DMS 273 treated with DMSO at 0.1 percent for 48 hours (cell line): ENCODE results near the gene SCAND1.
"Not testable (repeated sequence)": the region's sequence is repeated elsewhere in the genome, so short reads cannot be mapped to it uniquely, and the experiment has no call there.

Experiments
- DNase-seq: peaks from one replicate; lab custom pipeline; 2025; lab: John Stamatoyannopoulos, UW

Gene SCAND1

GRCh38 chr20:35959291-35959690 lies 5.0 kb upstream of the SCAND1 start:
- DNase-seq: not testable (repeated sequence)

- no peak for DNase-seq
Measured at GRCh38 chr20:35956616-35957015, 2.3 kb upstream of the SCAND1 start.

DNA sequence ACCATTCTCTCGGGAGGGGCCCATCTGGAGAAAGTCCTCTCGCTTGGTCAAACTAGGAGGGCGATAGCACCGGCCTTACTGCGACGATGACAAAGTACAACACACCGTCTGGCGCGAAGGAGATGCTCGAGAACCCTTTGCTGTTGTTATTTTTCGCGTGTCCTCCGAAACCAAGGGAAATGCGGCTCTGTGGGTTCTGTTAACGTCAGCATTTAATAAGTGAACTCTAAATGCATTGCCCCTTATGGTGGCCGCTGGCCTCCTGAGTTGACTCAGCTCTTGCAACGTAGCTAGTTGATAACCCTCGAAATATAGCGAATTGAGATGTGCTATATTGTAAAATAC lies 577 bp upstream of the SCAND1 start:
- no peak for DNase-seq

DNA sequence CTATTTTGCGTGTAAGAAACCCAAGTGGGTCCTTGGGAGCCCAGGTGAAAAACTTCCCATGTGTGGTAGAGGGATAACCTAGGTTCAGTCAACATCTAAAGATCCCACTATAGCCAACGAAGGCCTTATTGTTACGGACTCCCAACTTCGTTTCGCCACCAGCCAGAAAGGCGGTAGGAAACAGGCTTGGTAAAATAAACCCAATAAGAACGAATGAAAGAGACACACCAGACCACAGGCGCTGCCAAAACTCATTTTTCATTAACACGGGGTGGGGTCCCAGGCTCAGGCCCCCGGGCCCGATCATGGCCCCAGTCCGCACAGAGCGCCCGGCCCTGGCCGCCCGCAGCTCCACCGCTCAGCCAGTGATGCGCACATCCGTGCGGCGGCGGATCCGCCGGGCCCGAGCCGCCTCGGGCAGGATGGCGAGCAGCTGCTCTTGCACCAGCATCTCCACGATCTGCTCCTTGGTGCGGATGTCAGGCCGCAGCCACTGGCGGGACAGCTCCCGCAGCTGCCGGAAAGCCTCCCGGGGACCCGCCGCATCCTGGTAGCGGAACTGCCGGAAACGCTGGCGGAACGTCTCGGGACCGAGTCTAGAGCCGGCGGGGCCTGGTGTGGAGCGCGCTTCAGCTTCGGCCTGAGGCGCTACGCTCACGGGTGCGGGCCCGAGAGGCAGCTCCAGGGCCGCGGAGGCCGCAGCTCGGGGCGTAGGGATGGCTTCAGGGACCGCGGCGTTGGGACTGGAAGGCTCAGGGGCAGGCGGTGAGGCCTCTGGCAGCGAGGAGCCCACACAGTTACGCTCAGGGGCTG lies 709 bp downstream of the SCAND1 start:
- no peak for DNase-seq

- peak; percentile 17 for DNase-seq
Measured at GRCh38 chr20:35952480-35953386, 1.6 kb downstream of the SCAND1 start.

GRCh38 chr20:35952080-35952479 lies 2.2 kb downstream of the SCAND1 start:
- DNase-seq: not testable (repeated sequence)

DNA sequence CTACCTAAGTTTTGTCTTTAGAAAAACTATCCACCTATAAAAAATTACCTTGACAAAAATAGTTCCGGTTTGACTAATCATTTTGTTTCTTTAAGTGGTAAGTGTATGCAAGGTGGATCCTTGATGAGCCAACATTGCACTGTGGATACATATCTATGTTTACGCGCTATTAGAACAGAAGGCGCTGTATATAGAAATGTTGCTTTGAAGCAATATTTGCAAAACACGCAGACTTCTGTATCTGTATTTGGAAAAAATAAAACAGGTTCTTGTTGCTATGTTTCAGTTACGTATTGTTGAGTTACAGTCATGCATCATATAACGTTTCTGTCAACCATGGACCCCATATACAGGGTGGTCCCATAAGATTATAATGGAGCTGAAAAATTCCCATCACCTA lies 4.2 kb downstream of the SCAND1 start:
- no peak for DNase-seq

DNA sequence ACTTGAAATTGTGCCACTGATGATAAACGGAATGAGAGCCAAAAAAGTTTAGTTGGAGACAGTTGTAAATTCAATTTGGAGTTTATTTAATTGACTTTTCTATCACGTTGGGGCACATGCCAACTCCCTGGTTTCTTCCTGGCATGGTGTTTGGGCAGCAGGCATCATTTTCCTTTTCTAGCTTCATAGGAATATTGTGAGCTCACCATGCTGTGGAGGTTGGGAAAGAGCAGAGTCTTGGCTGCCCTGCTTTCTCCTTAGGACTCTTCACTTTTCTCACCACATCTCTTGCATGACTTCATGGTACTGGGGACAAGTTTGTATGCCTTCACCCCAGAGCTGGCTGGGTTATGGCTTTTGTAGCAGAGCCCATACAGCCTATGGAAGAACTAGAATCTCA lies 6.4 kb downstream of the SCAND1 start:
- DNase-seq: no peak

DNA sequence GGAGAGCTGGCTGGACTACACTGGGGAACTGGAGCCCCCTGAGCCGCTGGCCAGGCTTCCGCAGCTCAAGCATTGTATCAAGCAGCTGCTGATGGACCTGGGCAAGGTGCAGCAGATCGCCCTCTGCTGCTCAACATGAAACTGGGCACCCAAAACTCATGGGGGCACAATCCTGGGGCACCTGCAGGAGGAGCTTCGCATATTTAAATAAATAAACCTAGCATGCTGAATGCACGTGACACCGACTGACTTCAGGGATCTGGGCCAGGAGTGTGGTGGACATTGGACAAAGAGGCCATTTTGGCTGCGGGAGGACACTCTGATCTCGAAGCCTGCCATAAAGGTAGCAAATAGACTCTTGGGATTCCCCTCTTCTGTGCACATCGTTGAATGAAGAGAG lies 6.8 kb downstream of the SCAND1 start:
- DNase-seq: no peak

GRCh38 chr20:35942243-35942642 lies 12.1 kb downstream of the SCAND1 start:
- DNase-seq: no peak

DNA sequence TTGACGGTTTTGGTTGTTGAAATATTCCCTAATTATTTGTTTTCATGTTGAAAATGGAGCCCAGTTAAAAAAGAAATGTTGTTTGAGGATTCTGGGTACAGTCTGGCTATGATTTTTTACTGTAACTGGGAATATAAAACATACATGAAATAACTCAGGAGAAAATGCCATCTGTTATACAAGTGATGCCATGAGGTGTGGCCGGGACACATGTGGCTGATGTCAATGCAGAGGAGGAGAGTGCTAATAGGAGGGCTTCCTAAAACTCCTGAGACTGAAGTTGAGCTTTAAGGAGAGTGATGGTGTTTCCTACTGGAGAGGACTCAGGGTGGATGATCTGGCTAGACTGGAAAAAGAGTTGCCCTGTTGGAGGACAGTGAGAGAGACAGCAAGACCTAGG lies 12.7 kb downstream of the SCAND1 start:
- DNase-seq: no peak

- no peak for DNase-seq
Measured at GRCh38 chr20:35939264-35939663, 15.0 kb downstream of the SCAND1 start.

DNA sequence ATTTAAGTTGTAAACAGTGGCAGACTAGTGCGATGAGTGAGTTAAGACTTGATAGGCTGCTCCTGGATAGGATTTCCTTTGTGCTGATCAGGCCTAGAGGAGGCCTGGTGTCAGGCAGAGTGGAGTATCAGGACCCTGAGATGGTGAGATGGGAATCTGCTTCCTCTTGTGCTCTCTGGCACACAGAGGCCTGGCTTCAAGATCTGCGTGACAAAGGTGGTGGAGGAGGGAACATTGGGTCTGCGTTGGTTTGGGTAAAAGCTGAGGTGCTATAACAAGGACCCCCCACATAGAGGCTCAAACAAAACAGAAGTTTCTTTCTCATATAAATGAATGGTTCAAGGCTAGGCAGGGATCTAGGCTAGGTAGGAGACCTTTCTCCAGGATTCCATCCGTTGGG lies 20.3 kb downstream of the SCAND1 start:
- DNase-seq: no peak

GRCh38 chr20:35929301-35929700 lies 25.0 kb downstream of the SCAND1 start:
- no peak for DNase-seq

- no peak for DNase-seq
Measured at GRCh38 chr20:35920523-35920922, 33.8 kb downstream of the SCAND1 start.

DNA sequence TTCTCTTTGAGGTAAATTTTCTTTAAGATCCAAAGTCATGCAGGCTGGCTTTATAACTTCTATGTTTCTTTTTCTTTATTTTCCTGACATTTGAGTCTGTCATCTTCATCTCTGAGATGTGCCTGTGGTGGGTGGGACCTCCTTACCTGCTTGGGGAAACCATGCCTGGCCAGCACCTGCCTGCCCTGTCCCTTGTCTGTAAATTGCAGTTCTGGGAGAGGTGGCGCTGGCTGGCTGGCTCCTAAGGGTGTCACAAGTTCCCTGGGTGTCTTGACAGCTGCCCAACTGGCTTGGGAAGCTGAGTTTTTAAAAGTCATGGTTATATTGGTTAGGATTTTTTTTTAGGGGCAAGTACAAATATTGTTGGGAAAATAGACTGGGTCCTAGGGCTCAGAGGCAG lies 36.3 kb downstream of the SCAND1 start:
- DNase-seq: no peak

- no peak for DNase-seq
Measured at GRCh38 chr20:35917077-35917476, 37.2 kb downstream of the SCAND1 start.

DNA sequence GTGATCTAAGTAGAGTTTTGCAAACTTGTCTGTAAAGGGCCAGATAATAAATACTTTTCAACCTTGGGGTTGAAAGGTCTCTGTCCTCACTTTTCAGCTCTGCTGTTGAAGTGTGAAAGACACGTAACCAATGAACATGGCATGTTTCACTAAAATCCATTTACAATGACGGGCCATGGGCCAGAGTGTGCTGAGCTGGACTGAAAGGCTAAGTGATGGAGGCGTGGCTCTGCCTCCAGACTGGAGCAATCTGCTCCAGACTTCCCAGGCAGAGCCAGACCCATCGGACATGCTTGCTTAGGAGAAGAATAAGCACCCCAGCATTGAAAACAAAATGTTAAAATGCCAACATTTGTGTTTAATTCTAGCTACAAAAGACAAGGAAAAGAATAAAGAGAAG lies 41.4 kb downstream of the SCAND1 start:
- DNase-seq: no peak

DNA sequence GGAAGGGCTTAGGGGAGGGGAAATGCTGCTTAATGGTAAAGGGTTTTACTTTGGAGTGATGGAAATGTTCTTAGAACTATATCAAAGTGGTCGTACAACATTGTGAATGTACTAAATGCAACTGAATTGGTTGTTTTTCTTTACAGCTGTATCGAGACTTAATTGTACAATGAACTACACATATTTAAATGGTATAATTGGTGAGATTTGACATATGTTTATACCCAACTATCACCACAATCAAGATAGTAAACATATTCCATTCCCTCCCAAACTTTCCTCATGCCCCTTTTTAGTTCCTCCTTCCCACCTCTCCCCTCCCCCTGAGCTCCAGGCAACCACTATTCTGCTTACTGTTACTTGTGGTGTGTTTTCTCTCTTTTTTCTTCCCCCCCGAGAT lies 44.0 kb downstream of the SCAND1 start:
- DNase-seq: no peak

- no peak for DNase-seq
Measured at GRCh38 chr20:35909796-35910195, 44.5 kb downstream of the SCAND1 start.

- no peak for DNase-seq
Measured at GRCh38 chr20:35909176-35909575, 45.1 kb downstream of the SCAND1 start.

- no peak for DNase-seq
Measured at GRCh38 chr20:35908007-35908406, 46.3 kb downstream of the SCAND1 start.

GRCh38 chr20:35907017-35907701 lies 47.1 kb downstream of the SCAND1 start:
- DNase-seq: no peak
